ENCODE measurements around the gene ITGB8. TPM values are rescaled to one million over a fixed set of nuclear protein-coding genes. Genes with fewer than 3 reads are reported as not detected.

Gene ITGB8
- polyA plus RNA-seq, 1 donor: 55.7 TPM

DNA sequence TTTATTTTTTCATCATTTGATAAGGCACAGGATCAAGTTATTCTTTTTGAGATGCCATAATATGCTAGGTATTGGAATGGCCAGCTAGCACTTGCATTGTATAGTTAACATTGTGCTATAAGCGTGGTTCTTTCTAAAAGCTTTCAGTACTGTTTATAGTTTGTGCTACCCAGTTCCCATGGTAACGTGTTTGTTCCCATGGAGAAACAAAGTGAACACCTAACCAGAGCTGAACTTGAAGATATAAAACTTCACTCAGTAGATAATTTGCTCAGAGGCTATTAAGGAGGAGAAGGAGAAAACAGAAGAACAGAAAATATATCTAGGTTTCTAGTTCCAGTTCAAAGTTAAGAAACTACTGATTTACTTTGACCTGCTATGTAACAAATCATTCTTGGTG lies 23.6 kb upstream of the ITGB8 start:
- peak; percentile 71 for DNase-seq

GRCh38 chr7:20307901-20308300 lies 22.8 kb upstream of the ITGB8 start:
- DNase-seq: no peak

DNA sequence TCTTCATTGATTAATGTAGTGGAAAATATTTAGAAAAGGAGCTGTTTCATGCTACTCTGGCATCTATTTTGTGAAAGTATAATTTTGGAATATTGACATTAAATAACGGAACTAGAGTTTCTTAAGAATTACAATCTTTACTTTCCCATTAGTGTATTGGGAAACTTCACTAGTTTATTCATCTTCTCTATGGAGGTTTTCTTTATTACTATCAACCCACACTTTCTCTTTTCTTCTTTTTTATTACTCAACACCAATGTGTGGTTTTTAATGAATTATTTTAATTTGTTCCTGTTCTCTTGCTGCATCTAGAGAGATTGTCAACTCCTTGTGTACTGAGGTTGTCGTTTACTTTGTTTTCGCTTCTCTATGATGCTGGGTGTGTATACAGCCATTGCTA lies 20.4 kb upstream of the ITGB8 start:
- DNase-seq: no peak

- no peak for DNase-seq
These were observed 19.5 kb upstream of the ITGB8 start for GRCh38 chr7:20310963-20311742.

DNA sequence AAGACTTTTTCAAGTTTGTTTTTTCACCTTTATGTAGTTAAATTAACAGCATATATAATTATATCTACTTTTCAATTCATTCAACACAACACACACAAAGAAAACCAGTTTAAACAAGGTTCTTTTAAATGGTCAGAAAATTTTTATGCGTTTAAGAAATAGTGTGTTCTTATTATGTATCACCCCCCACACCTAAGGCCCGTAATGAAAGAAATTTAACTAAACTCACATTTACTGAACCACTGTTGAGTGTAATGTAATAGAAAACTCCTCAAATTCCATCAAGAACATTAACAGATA lies 19.0 kb upstream of the ITGB8 start:
- no peak for DNase-seq

- no peak for DNase-seq
These were observed 18.1 kb upstream of the ITGB8 start for GRCh38 chr7:20312562-20312961.

- DNase-seq: no peak
These were observed 17.1 kb upstream of the ITGB8 start for GRCh38 chr7:20313626-20314025.

DNA sequence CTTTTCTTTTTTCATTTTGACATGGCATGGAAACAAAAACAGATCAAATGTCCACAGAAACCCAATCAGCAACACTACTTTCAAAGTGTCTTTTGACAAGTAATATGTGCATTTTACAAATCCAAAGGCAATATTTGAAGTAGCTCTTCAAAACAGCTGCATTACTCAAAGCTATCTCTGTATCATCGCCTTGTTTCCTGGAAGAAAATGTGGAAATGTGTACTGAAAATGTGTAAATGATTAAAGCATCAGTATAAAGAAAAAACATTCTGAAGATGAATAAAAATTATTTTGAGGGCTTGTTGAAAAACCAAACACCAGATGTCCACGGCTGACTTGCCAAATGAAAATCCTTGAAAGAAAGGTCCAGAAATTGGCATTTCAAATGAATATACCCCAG lies 16.5 kb upstream of the ITGB8 start:
- DNase-seq: no peak

DNA sequence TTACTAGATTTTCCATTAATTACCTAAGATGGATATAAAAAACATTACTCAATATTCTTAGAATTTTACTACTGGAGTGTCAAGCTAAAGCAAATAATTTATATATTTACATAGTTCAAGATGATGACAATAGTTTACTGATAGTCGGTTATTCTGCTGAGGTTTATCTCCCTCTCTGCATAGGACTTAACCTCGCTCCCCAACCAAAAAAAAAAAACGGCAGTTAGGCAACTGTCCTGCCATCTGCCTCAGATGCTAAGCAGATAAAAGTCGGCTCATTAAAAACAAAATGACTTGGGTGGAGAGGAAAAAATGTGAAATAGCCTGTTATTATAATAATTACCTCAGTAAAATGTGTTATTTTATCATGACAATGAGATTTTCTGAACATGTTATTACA lies 14.0 kb upstream of the ITGB8 start:
- DNase-seq: no peak

GRCh38 chr7:20317413-20317812 lies 13.3 kb upstream of the ITGB8 start:
- DNase-seq: no peak

DNA sequence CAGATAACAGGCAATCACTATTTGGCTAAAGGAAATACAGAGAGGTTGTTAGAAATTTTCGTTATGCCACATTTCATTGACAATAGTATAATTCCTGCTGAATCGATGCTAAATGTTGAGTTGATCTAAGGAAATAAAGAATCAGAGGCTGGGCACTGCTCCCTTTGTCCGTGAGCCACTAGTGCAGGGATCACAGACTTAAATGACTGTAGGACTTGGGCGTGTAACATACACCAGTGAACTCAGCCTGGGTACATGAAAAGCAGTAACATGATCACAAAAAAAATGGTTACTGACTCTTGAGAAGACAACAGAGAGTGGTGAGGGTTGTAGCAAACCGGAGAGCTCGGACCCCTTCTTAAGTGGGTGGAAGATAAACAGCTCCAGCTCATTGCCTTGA lies 11.8 kb upstream of the ITGB8 start:
- no peak for DNase-seq

DNA sequence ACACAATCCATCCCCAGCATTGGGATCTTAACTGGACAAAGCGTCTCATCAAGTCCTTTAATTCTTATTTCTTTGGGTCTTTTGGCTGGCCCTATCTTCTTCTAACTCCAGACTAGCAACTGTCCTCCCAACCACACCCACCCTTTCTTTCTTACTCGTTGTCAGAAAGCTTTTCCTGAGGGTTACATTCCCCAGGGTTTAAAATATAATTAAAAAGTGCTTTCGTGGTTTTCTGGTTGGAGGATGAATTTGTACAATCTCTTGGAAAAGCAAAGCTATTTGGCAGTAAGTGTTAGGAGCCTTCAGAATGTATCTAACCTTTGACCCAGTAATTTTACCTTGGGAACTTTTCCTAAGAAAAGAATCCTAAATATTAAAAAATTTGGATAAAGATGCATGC lies 10.4 kb upstream of the ITGB8 start:
- no peak for DNase-seq

DNA sequence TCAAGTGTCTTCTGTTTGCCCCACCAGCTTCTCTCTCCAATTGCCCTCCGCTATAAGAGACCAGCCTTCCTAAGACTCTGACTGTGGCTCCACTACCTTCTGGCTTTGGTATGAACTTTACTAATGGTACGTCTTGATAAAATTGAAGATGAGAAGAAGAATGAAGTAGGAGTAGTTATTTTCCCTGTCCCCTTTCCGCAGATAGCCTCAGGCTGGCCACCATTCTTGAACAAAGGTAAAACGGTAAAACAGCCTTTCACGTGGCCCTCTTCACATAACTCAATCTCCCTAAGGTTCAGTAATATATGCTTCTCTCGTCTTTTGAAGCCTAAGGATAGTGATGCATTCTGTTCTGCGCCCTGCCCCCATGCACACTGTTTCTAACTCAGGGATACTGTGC lies 9.9 kb upstream of the ITGB8 start:
- no peak for DNase-seq

GRCh38 chr7:20323595-20323994 lies 7.1 kb upstream of the ITGB8 start:
- DNase-seq: no peak

DNA sequence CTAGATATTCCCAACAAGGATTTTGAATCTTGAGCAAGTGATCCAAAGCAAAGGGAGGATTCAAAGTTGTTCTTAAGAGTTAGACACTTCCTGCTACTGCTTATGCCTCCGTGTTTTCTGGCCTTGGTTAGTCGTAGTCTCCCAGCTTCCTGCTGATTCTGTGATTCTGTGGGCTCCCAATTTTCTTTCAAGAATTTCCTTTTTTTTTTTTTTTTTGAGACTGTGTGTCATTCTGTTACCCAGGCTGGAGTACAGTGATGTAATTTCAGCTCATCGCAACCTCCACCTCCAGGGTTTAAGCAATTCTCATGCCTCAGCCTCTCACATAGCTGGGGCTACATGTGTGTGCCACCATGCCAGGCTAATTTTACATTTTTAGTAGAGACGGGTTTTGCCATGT lies 4.4 kb upstream of the ITGB8 start:
- no peak for DNase-seq

DNA sequence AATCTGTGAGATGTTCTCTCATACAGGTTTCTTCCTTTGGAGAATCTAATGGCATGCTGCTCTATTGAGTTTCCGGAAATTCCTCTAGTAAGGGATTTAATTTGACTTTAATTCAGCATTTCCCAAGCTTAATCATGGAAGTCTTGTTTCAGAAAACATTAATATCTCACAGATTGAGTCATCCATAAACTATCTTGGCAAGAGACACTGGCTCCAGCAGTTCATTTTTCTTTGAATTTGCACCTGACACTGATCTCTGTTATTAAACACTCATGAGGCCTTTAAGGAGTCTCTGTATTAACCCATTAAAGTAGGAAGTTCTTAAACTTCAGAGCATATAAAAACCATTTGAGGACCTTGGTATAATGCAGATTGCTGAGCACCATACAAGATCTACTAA lies 3.6 kb upstream of the ITGB8 start:
- DNase-seq: no peak

- no peak for DNase-seq
These were observed 2.7 kb upstream of the ITGB8 start for GRCh38 chr7:20328027-20328426.

DNA sequence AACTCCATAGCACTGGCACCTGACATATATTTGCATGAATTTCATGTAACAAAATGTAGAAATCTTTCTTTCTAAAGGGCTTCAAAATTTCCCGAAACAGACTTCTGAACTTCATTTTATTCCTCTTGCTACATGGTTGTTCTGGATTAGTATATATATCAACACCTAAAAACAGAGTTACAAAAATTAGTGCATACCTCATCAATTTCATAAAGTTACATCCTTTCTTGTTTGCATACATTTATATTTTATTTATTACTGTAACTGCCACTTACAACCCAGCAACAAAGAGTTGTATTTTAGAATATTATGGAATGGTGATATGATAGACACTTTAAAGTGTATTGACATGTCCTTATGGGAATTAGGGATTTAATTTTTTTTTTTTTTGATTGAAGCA lies 2.0 kb upstream of the ITGB8 start:
- no peak for DNase-seq

GRCh38 chr7:20329389-20330238 lies 1.1 kb upstream of the ITGB8 start:
- peak; percentile 85 for DNase-seq

- DNase-seq: no peak
These were observed 519 bp downstream of the ITGB8 start for GRCh38 chr7:20330928-20331909.

DNA sequence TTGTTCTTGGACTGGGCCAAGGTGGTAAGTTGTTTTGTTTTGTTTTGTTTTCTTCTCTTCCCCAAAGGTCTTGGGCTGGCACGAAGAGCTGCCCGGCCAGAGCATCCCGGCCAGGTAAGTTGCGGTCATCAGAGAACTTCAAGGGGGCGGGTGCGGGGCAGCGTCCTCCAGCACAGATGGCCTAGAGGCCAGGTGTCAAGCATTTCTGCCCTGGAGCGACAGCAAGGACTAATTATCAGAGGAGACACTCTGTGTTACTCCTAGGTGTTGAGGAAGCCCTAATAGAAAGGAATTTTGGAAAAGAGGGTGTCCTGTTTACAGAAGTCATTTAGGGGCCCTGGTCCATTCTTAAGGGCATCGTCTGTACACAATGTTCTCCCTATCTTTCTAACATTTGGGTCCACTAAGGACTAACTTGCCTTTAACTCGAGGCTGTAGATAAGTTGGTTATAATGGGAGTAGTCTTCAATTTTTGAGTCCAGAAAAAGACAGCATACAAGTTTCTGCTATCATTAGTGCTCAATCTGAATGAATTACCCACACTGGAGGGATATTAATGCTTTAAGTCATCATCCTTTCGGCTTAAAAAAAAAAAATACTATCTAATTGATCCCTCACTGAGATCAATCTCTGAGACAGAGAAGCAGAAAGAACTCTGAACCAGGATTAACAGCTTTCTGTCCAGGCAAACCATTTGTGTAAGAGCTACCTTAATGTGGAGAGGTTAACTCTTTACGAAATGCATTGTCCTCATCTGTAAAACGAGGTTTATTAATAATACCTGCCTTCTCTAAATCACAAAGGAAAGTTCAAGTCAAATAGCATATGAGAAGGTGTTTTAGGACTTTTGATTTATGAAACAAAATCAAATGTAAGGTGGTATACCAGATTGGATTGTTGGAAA lies 1.5 kb downstream of the ITGB8 start:
- DNase-seq: no peak

DNA sequence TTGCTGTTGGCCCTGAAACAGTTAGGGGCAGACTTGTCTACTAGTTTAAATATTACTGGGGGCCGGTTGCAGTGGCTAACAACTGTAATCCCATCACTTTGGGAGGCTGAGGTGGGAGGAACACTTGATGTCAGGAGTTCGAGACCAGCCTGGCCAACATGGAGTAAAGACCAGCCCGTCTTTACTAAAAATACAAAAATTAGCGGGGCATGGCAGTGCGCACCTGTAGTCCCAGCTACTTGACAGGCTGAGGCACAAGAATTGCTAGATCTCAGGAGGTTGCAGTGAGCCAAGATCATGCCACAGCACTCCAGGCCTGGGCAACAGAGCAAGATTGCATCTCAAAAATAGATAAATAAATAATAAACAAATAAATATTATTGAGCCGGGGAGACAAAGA lies 7.6 kb downstream of the ITGB8 start:
- no peak for DNase-seq

Measured in left kidney (tissue), 2 donors.